ENCODE results near the gene DR1.

DR1 gene

GRCh38 chr1:93395195-93395594 is 49.5 kb downstream of the DR1 start:
- no peak for DNase-seq

DNA sequence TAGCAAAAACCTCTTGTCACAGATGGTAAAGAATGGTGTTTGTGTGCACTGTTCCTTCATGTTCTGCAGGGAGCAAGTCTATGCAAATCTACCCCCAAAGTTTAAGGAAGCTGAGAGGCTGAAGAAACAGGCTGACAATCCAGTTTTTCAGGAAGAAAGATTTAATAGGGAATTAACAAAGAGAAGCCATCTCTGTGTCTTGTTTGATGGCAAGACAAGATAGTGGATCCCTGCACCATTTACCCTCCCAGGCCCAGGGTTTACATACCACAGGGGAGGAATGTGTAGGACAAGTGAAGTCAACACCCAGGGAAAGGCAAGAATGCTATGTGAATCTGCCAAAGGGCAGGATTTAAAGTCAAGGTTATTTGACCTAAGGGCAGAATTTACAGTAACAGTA is 54.1 kb downstream of the DR1 start:
- DNase-seq, result no peak

DNA sequence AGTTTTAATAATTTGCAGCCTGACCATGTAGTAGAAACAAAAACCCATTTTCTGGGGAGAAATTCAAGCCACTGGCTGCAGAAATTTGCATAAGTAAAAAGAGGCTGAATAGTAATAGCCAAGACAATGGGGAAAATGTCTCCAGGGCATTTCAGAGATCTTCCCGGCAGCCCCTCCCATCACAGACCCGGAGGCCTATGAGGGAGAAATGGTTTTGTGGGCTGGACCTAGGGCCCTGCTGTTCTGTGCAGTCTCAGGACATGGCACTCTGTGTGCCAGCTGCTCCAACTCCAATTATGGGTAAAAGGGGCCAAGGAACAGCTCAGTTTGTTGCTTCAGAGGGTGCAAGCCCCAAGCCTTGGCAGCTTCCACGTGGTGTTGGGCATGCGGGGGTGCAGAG is 62.5 kb downstream of the DR1 start:
- DNase-seq, result no peak

- no peak for DNase-seq
Observed at GRCh38 chr1:93411000-93411399, 65.3 kb downstream of the DR1 start.

- DNase-seq, result no peak
Observed at GRCh38 chr1:93414749-93415148, 69.0 kb downstream of the DR1 start.

DNA sequence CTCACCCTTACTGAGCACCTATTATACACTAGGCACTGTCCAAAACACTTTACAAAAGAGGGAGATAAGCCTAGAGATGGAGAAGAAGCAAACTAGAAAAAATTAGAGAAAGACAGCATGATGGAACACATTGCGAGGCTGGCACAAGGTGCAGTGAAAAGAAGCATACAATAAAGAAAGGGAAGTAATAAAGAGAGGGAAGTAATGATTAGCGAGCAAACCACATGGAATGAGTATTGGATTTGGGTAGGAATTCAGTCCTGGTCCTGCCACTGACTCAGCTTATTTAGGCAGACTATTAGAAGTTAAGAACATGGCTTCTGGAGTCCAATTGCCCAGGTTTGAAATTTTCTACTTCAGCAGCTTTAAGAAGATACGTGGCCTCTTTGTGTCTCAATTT is 69.6 kb downstream of the DR1 start:
- no peak for DNase-seq

GRCh38 chr1:93416183-93416582 is 70.5 kb downstream of the DR1 start:
- DNase-seq, result no peak
